Adrenal gland (tissue), 12 donors: Measurements from ENCODE around the gene FCN3. TPM values are rescaled to one million over a fixed set of nuclear protein-coding genes. Genes with fewer than 3 reads are reported as not detected.

Experiments
- DNase-seq, 7 donors: peaks; one replicate each; pipeline ENCODE4 v3.0.0-alpha.2; 2019 to 2020
- H3K27ac ChIP-seq, 5 donors: fragments of 200-600 bp; sonication (generic) in 4 of 5; 1 replicate in 3 of 5; 2 replicates in 2 of 5; pipeline versions ENCODE4 v1.5.1 to v1.8.0; 2016 to 2020; ENCODE audit warnings: mild to moderate bottlenecking in 1 of 5
- H3K27me3 ChIP-seq: fragments of 200-600 bp; 2 replicates; pipeline ENCODE4 v1.8.0; 2021
- H3K36me3 ChIP-seq, 2 donors: fragments of 200-600 bp; replicated peaks in 1 of 2; 1 replicate in 1 of 2; 2 replicates in 1 of 2; pipeline versions ENCODE4 v1.5.1 to v1.8.0; 2018 to 2022
- H3K4me1 ChIP-seq, 2 donors: fragments of 200-600 bp; replicated peaks in 1 of 2; 1 replicate in 1 of 2; 2 replicates in 1 of 2; pipeline versions ENCODE4 v1.5.1 to v1.8.0; 2018 to 2021
- H3K4me3 ChIP-seq, 4 donors: fragments of 200-600 bp; sonication (generic) in 3 of 4; one replicate each; pipeline ENCODE4 v1.5.1; 2016 to 2018
- H3K9me3 ChIP-seq, 3 donors: fragments of 200-600 bp; sonication (generic) in 1 of 3; replicated peaks in 1 of 3; 1 replicate in 2 of 3; 2 replicates in 1 of 3; pipeline versions ENCODE4 v1.5.1 to v1.8.0; 2016 to 2021
- CTCF ChIP-seq, 6 experiments: fragments of 450-650 bp in 4 of 6; fragments of 200-600 bp in 2 of 6; sonication (generic) in 1 of 6; IDR thresholded peaks; 1 replicate in 5 of 6; 2 replicates in 1 of 6; pipeline versions ENCODE4 v1.5.1 to v1.8.0; 2016 to 2021; ENCODE audit warnings: antibody characterized with exemption in 6 of 6, mild to moderate bottlenecking in 2 of 6, moderate library complexity in 1 of 6
- POLR2A ChIP-seq, 2 donors: fragments of 450-650 bp; IDR thresholded peaks; one replicate each; pipeline ENCODE4 v1.6.1; 2017; ENCODE audit warnings: antibody characterized with exemption in 2 of 2, mild to moderate bottlenecking in 2 of 2, moderate library complexity in 1 of 2
- WGBS, 4 donors: extraction: QIAGEN DNeasy Blood & Tissue Kit in 2 of 4; methylation state at CpG; one replicate each; pipeline versions ENCODE4 v1.1.5 to v1.1.7; 2013 to 2017; 5-methylcytosine and 5-hydroxymethylcytosine counted together
- intact Hi-C, 2 donors: fragments of 100-400 bp; cut with DNase I; formaldehyde crosslinking; loops; one replicate each; pipeline versions ENCODE4 v1.14.1 to v1.15.0; 2022 to 2023
- polyA plus RNA-seq, 3 donors: library from polyadenylated mRNA; stranded (reverse); fragments of 200-250 nt in 2 of 3; fragments of 350-450 nt in 1 of 3; fragmentation: Illumina TruSeq in 1 of 3; extraction: RNeasy Lipid Tissue Mini Kit (QIAGEN cat#74804) in 1 of 3; gene quantifications; one replicate each; pipeline ENCODE4 v1.2.3, GENCODE V29; 2013 to 2014
- total RNA-seq, 9 donors: library from RNA; depleted of rRNA in 4 of 9; stranded (reverse); fragments of >200 nt in 4 of 9; fragments of 120-200 nt in 1 of 9; fragmentation: NEBNext Ultra II Directional in 1 of 9; extraction: Animal tissue kit (Norgen Biotek cat#: 25700) in 1 of 9; gene quantifications; one replicate each; pipeline versions ENCODE4 v1.1.0 to v1.2.4, GENCODE V29; 2013 to 2023
- donor health status: healthy with polysubstance abuse.
- donor health status: Bipolar disorder and iron deficiency.
- donor health status: DM: yes; HTN: yes; CAD: no.
- donor health status: DM: no; HTN: no; CAD: no.
- donor health status: DM: no; HTN: no; CAD: no.
- donor health status: DM: yes; HTN: yes; CAD: no.

Gene FCN3
- total and polyA plus RNA-seq, 12 donors: 6.3 to 83.3 (median 32.0) TPM

- TF ChIP-seq CTCF (IDR thresholded peaks at IDR 0.05) (no peak), POLR2A (IDR thresholded peaks at IDR 0.05) (no peak)
- H3K9me3 ChIP-seq: no peaks in the 10 kb centered on the region
- peaks cover 10% of the 10 kb centered on the region in 2 donors for H3K4me1 ChIP-seq
- no peak for DNase-seq
- H3K4me3 ChIP-seq: no peak overlapping the region
- H3K27ac ChIP-seq: no peak overlapping the region
- no peaks in the 10 kb centered on the region for H3K36me3 ChIP-seq
- H3K27me3 ChIP-seq: no peaks in the 10 kb centered on the region
- 75 to 92% (median 87%) methylated on average over 7 to 11 of the region's 11 CpGs for WGBS, 4 donors
- intact Hi-C loops: no loop called here
These were observed 5.0 kb upstream of the FCN3 start for GRCh38 chr1:27379564-27380122.

GRCh38 chr1:27377760-27378495 lies 3.3 kb upstream of the FCN3 start:
- TF ChIP-seq CTCF (IDR thresholded peaks at IDR 0.05) (no peak), POLR2A (IDR thresholded peaks at IDR 0.05) (no peak)
- peaks cover 10% of the 10 kb centered on the region in 2 donors for H3K4me1 ChIP-seq
- no peak overlapping the region for H3K27ac ChIP-seq
- no peaks in the 10 kb centered on the region for H3K9me3 ChIP-seq
- no peak overlapping the region for H3K4me3 ChIP-seq
- no peaks in the 10 kb centered on the region for H3K27me3 ChIP-seq
- H3K36me3 ChIP-seq: no peaks in the 10 kb centered on the region
- intact Hi-C loops: no loop called here
- 86 to 90% (median 88%) methylated on average over 12 of the region's 12 CpGs for WGBS, 4 donors
- no peak for DNase-seq

- no peak for DNase-seq
- H3K27me3 ChIP-seq: no peaks in the 10 kb centered on the region
- TF ChIP-seq CTCF (IDR thresholded peaks at IDR 0.05): peak in 1 of 6 experiments; percentile 13
- TF ChIP-seq POLR2A (IDR thresholded peaks at IDR 0.05): no peak
- H3K4me1 ChIP-seq: peaks cover 0 to 5% of the 10 kb centered on the region in 2 donors
- peak overlapping the region in 1 of 5 donors; percentile 10 for H3K27ac ChIP-seq
- H3K4me3 ChIP-seq: no peak overlapping the region
- H3K9me3 ChIP-seq: no peaks in the 10 kb centered on the region
- intact Hi-C loops: no loop called here
- 90 to 94% (median 91%) methylated on average over 5 to 11 of the region's 11 CpGs for WGBS, 4 donors
- no peaks in the 10 kb centered on the region for H3K36me3 ChIP-seq
These were observed 1.6 kb downstream of the FCN3 start for GRCh38 chr1:27372808-27373690.
